GM12891 (cell line): ENCODE results near the gene CCDC177.

ENCODE experiments used
- POLR2A ChIP-seq: IDR thresholded peaks from 2 replicates; pipeline ENCODE4 v1.6.1; 2011; ENCODE audit warnings: low read depth, low read length, control low read depth
- POLR2AphosphoS5 ChIP-seq: IDR thresholded peaks from 2 replicates; pipeline ENCODE4 v1.6.1; 2011; ENCODE audit warnings: low read depth, low read length, control low read depth

DNA sequence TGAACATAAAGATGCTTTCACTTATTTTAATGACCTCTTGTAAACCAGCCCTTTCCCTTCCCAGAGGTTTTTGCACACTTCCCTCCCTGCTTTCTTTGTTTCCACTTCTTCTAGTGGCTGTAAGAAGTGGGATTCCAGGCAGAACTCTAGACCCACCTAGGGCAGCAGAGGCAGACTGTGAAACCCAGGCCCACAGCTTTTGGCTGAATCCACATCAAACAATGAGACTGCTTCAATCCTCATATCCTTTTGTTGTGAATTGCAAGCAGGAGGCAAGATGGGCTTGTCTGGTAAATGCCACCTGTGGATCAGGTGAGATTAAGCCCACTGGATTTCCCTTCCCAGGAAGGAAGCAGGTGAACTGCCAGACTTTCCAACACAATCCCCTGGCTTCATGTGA, 12.8 kb downstream of the CCDC177 start:
- TF ChIP-seq POLR2AphosphoS5 (no peak), POLR2A (no peak)
